ENCODE measurements around the gene WASF3.

The WASF3 gene

GRCh38 chr13:26591672-26592071 is 34.2 kb downstream of the WASF3 start:
- H3K79me2 ChIP-seq (ENCODE audit: low read length) = no peaks in the 10 kb centered on the region
- H3K4me1 ChIP-seq (ENCODE audit: low read length) = no peaks in the 10 kb centered on the region
- no peaks in the 10 kb centered on the region for H3K9me3 ChIP-seq (ENCODE audit: insufficient read depth, low read length)
- H2AFZ ChIP-seq (ENCODE audit: low read depth, low read length) = no peak overlapping the region
- H3K4me3 ChIP-seq (ENCODE audit: low read length) = no peak overlapping the region
- no peaks in the 10 kb centered on the region for H4K20me1 ChIP-seq (ENCODE audit: insufficient read depth, low read length)
- H3K27ac ChIP-seq (ENCODE audit: low read length) = no peak overlapping the region
- no peak overlapping the region for H3K9ac ChIP-seq (ENCODE audit: low read length)
- no peaks in the 10 kb centered on the region for H3K36me3 ChIP-seq (replicated peaks; ENCODE audit: low read depth, low read length)
- peaks cover 54% of the 10 kb centered on the region for H3K27me3 ChIP-seq (ENCODE audit: low read depth, low read length)
- H3K4me2 ChIP-seq (ENCODE audit: low read length) = no peak overlapping the region
- TF ChIP-seq EZH2phosphoT487 (IDR thresholded peaks at IDR 0.05; ENCODE audit: low read depth) (no peak), CTCF (IDR thresholded peaks at IDR 0.05; ENCODE audit: low read depth, low read length) (no peak)

DNA sequence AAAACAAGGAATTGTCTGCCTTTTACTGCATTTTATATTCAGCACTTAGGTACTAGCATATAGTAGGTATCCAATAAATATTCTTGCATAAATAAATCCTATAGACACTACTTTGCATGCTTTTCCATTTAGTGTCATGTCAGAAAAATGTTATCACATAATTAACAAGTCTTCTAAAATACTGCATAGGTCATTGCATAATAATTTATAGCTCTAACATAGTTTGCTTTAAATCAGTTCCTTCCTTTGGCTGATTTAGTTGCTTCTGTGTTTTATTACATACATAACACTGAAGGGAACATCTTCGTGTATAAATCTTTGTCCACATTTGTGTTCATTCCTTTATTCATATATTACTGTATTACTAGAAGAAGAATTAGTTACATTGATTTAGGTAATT is 36.2 kb downstream of the WASF3 start:
- no peaks in the 10 kb centered on the region for H3K79me2 ChIP-seq (ENCODE audit: low read length)
- no peaks in the 10 kb centered on the region for H3K4me1 ChIP-seq (ENCODE audit: low read length)
- H3K4me2 ChIP-seq (ENCODE audit: low read length) = no peak overlapping the region
- TF ChIP-seq CTCF (IDR thresholded peaks at IDR 0.05; ENCODE audit: low read depth, low read length) (no peak), EZH2phosphoT487 (IDR thresholded peaks at IDR 0.05; ENCODE audit: low read depth) (no peak)
- no peak overlapping the region for H3K27ac ChIP-seq (ENCODE audit: low read length)
- H3K4me3 ChIP-seq (ENCODE audit: low read length) = no peak overlapping the region
- peaks cover 44% of the 10 kb centered on the region for H3K27me3 ChIP-seq (ENCODE audit: low read depth, low read length)
- H3K9ac ChIP-seq (ENCODE audit: low read length) = no peak overlapping the region
- no peaks in the 10 kb centered on the region for H3K36me3 ChIP-seq (replicated peaks; ENCODE audit: low read depth, low read length)
- H3K9me3 ChIP-seq (ENCODE audit: insufficient read depth, low read length) = no peaks in the 10 kb centered on the region
- no peaks in the 10 kb centered on the region for H4K20me1 ChIP-seq (ENCODE audit: insufficient read depth, low read length)
- H2AFZ ChIP-seq (ENCODE audit: low read depth, low read length) = no peak overlapping the region

- Histone ChIP-seq H3K9me3 (ENCODE audit: insufficient read depth, low read length) (no peaks in the 10 kb centered on the region), H3K4me3 (ENCODE audit: low read length) (no peak overlapping the region), H2AFZ (ENCODE audit: low read depth, low read length) (no peak overlapping the region), H3K27me3 (ENCODE audit: low read depth, low read length) (peaks cover 39% of the 10 kb centered on the region), H3K27ac (ENCODE audit: low read length) (no peak overlapping the region), H4K20me1 (ENCODE audit: insufficient read depth, low read length) (no peaks in the 10 kb centered on the region), H3K4me1 (ENCODE audit: low read length) (no peaks in the 10 kb centered on the region), H3K4me2 (ENCODE audit: low read length) (no peak overlapping the region), H3K9ac (ENCODE audit: low read length) (no peak overlapping the region), H3K36me3 (replicated peaks; ENCODE audit: low read depth, low read length) (no peaks in the 10 kb centered on the region), H3K79me2 (ENCODE audit: low read length) (no peaks in the 10 kb centered on the region)
- no peak for TF ChIP-seq CTCF (IDR thresholded peaks at IDR 0.05; ENCODE audit: low read depth, low read length)
These were observed 36.9 kb downstream of the WASF3 start for GRCh38 chr13:26594363-26594762.

- no peak overlapping the region for H2AFZ ChIP-seq (ENCODE audit: low read depth, low read length)
- no peaks in the 10 kb centered on the region for H3K79me2 ChIP-seq (ENCODE audit: low read length)
- no peak overlapping the region for H3K9ac ChIP-seq (ENCODE audit: low read length)
- no peak overlapping the region for H3K27ac ChIP-seq (ENCODE audit: low read length)
- no peak overlapping the region for H3K4me2 ChIP-seq (ENCODE audit: low read length)
- TF ChIP-seq CTCF (IDR thresholded peaks at IDR 0.05; ENCODE audit: low read depth, low read length) = no peak
- TF ChIP-seq EZH2phosphoT487 (IDR thresholded peaks at IDR 0.05; ENCODE audit: low read depth) = no peak
- H3K4me1 ChIP-seq (ENCODE audit: low read length) = peaks cover 15% of the 10 kb centered on the region
- no peak overlapping the region for H3K4me3 ChIP-seq (ENCODE audit: low read length)
- no peaks in the 10 kb centered on the region for H3K9me3 ChIP-seq (ENCODE audit: insufficient read depth, low read length)
- H3K27me3 ChIP-seq (ENCODE audit: low read depth, low read length) = peaks cover 18% of the 10 kb centered on the region
- no peaks in the 10 kb centered on the region for H3K36me3 ChIP-seq (replicated peaks; ENCODE audit: low read depth, low read length)
- H4K20me1 ChIP-seq (ENCODE audit: insufficient read depth, low read length) = no peaks in the 10 kb centered on the region
These were observed 39.0 kb downstream of the WASF3 start for GRCh38 chr13:26596458-26596857.
